ENCODE measurements around the gene BTBD9. TPM values are rescaled to one million over a fixed set of nuclear protein-coding genes. Genes with fewer than 3 reads are reported as not detected.

BTBD9 gene
- total and polyA plus RNA-seq, 11 donors, result 6.3 to 23.3 (median 19.4) TPM

DNA sequence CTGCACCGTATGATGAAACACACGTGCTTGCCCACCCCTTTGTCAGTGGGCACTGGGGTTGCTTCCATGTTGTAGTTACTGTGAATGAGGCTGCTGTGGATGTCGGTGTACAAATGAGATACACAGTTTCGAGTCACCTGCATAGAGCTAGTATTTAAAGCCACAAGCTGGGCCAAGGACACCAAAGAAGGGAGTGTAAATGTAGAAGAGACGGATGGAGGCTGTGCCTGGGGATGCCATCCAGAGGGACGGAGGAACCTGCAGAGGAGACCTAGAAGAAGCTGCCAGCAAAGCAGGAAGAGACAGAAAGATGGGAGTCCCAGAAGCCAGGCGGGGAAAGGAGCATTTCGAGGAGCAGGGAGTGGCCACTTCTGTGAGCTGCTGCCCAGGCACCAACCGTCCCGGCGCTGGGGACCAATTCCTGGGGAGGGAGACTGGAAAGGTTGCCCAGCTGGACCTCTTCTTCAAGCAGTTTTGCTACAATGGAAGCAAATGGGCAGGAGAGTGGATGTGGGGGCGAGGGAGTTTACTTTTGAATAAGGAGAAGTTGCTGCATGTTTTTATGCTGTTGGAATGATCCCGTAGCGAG lies 480.9 kb downstream of the BTBD9 start:
- H3K9me3 ChIP-seq, result peaks cover 0 to 6% (median 0%) of the 10 kb centered on the region in 12 donors
- H3K27me3 ChIP-seq, result no peaks in the 10 kb centered on the region
- ATAC-seq (no peak), DNase-seq (peak in 1 of 5 donors; percentile 6)
- WGBS, 4 donors, result 86 to 97% (median 91%) methylated on average over 14 of the region's 14 CpGs
- no peak overlapping the region for H3K27ac ChIP-seq
- peaks cover 0 to 14% (median 2%) of the 10 kb centered on the region in 12 donors for H3K4me1 ChIP-seq
- H3K36me3 ChIP-seq, result peaks cover 0 to under 1% (median 0%) of the 10 kb centered on the region in 9 donors
- intact Hi-C loops (cut with DNase I), result no loop called here
- no peak overlapping the region for H3K4me3 ChIP-seq
- TF ChIP-seq, protein P1, sequence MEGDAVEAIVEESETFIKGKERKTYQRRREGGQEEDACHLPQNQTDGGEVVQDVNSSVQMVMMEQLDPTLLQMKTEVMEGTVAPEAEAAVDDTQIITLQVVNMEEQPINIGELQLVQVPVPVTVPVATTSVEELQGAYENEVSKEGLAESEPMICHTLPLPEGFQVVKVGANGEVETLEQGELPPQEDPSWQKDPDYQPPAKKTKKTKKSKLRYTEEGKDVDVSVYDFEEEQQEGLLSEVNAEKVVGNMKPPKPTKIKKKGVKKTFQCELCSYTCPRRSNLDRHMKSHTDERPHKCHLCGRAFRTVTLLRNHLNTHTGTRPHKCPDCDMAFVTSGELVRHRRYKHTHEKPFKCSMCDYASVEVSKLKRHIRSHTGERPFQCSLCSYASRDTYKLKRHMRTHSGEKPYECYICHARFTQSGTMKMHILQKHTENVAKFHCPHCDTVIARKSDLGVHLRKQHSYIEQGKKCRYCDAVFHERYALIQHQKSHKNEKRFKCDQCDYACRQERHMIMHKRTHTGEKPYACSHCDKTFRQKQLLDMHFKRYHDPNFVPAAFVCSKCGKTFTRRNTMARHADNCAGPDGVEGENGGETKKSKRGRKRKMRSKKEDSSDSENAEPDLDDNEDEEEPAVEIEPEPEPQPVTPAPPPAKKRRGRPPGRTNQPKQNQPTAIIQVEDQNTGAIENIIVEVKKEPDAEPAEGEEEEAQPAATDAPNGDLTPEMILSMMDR (IDR thresholded peaks at IDR 0.05), result no peak
- TF ChIP-seq POLR2A (IDR thresholded peaks at IDR 0.05), result no peak

DNA sequence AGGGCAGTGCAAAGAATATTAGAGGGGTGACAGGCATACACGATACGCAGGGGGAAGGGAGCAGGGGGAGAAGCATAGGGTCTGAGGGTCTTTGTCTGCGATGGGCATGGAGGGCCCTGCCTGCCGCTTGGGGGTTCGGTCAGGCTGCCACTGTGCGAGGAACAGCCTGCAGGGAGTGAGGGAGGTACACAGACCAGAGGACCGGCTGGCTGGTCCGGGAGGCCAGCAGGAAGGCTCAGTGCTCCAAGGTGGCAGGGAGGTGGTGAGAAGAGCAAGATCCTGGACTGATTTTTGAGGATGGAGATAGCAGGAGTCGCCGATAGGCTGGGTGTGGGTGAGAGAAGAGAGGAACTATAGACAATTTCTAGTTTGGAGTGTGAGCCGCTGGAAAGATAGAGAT lies 481.8 kb downstream of the BTBD9 start:
- WGBS, 4 donors, result 80 to 86% (median 84%) methylated on average over 11 of the region's 11 CpGs
- Histone ChIP-seq H3K36me3 (peaks cover 0 to 10% (median 4%) of the 10 kb centered on the region in 9 donors), H3K4me3 (no peak overlapping the region), H3K4me1 (peaks cover 0 to 14% (median 1%) of the 10 kb centered on the region in 12 donors), H3K27ac (no peak overlapping the region), H3K9me3 (peaks cover 0 to 6% (median 0%) of the 10 kb centered on the region in 12 donors), H3K27me3 (no peaks in the 10 kb centered on the region)
- TF ChIP-seq, protein P1 (IDR thresholded peaks at IDR 0.05), result no peak
- no peak for TF ChIP-seq POLR2A (IDR thresholded peaks at IDR 0.05)
- intact Hi-C loops (cut with DNase I), result no loop called here
- DNase-seq (peak in 1 of 5 donors; percentile 11), ATAC-seq (no peak)

DNA sequence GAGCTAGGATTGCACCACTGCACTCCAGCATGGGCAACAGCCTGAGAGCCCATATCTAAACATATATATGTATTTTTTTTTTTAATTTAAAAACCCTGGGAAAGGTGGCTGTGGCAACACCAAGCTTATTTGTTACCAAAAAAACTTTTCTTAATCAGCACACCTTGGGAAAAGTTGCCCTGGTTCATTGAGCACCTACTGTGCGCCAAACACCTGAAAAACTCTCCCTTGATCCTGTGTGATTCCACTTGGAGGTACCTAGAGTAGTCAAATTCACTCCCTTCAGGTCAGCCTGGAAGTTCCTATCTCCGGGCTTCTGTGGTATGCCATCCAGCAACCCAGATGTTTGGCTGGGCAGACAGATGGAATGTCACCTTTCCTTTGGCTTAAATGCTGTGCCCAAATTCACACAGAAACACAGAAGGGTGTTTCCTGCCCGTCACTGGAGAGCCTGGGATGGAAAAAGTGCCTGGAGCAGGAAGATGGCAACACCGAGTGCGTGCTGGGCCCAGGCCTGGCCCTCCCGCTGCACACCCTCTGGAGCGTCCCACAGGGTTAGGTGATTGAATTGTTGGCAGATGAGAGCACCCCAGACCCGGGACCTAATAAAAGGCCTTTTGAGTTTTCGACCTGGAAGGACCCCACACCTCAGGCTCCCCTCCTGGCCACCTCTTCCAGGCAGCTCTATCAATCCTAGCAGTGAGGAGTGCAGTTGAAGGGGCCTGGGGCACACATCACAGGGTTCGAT lies 482.7 kb downstream of the BTBD9 start:
- H3K27me3 ChIP-seq, result no peaks in the 10 kb centered on the region
- ATAC-seq (no peak), DNase-seq (peak in 1 of 5 donors; percentile 13)
- H3K36me3 ChIP-seq, result peaks cover 0 to 19% (median 13%) of the 10 kb centered on the region in 9 donors
- WGBS, 4 donors, result 93 to 94% (median 93%) methylated on average over 9 to 10 of the region's 10 CpGs
- H3K4me1 ChIP-seq, result peaks cover 0 to 15% (median 1%) of the 10 kb centered on the region in 12 donors
- intact Hi-C loops (cut with DNase I), result no loop called here
- H3K9me3 ChIP-seq, result peaks cover 0 to 6% (median 0%) of the 10 kb centered on the region in 12 donors
- H3K27ac ChIP-seq, result no peak overlapping the region
- no peak for TF ChIP-seq POLR2A (IDR thresholded peaks at IDR 0.05)
- TF ChIP-seq, protein P1 (IDR thresholded peaks at IDR 0.05), result no peak
- H3K4me3 ChIP-seq, result no peak overlapping the region

DNA sequence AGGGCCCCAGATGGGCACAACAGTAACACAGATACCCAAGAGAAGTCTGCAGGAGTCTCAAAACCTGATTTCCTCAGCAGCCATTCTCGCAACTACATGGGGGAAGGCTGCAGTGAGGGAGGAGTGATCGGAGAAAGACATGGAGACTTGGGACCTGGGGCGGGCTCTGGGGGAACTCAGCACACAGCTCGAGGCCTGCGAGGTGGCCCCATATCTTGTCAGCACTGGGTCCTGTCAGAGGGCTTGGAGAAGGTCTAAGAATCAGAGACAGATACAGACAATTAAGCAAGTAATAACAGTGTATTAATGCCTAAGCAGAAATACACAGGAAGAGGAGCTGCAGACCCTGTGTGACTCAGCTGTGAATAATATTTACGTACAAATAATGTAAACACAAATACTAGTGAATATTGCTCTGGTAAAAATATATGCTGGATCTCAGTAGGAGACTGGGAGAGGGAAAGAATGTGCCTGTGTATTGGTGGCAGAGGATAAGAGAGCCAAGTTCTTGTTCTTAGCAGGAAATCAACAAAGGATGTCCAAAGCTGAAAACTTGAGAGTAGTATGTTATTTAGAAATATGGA lies 484.0 kb downstream of the BTBD9 start:
- no peak overlapping the region for H3K4me3 ChIP-seq
- ATAC-seq (no peak), DNase-seq (no peak)
- WGBS, 4 donors, result 81 to 87% (median 86%) methylated on average over 6 of the region's 6 CpGs
- TF ChIP-seq POLR2A (IDR thresholded peaks at IDR 0.05), result no peak
- TF ChIP-seq, protein P1 (IDR thresholded peaks at IDR 0.05), result no peak
- H3K27ac ChIP-seq, result no peak overlapping the region
- no peaks in the 10 kb centered on the region for H3K27me3 ChIP-seq
- peaks cover 0 to 5% (median 0%) of the 10 kb centered on the region in 12 donors for H3K9me3 ChIP-seq
- peaks cover 0 to 15% (median 1%) of the 10 kb centered on the region in 12 donors for H3K4me1 ChIP-seq
- intact Hi-C loops (cut with DNase I), result no loop called here
- H3K36me3 ChIP-seq, result peaks cover 0 to 25% (median 17%) of the 10 kb centered on the region in 9 donors
